Measurements from ENCODE around the gene GPALPP1. TPM values are rescaled to one million over a fixed set of nuclear protein-coding genes. Genes with fewer than 3 reads are reported as not detected.

Gene GPALPP1
- total and polyA plus RNA-seq, 10 donors = 9.6 to 33.4 (median 26.8) TPM

DNA sequence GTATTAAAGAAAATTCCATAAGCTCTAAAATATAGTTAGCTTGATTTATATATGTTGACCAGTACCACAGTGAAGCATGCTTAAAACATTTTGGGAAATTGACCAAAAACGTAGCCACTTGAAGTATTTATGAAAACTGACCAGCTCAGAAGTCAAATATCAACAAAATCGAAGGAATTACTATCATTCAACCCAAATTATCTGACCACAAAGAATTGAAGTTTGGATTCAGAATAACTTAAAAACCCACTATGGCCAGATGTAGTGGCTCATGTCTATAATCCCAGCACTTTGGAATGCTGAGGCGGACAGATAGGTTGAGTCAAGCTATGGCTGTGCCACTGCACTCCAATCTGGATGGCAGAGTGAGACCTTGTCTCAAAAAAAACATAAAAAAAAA lies 31.9 kb downstream of the GPALPP1 start:
- Histone ChIP-seq H3K27me3 (replicated peaks in 1 of 7) (no peaks in the 10 kb centered on the region), H3K9me3 (no peaks in the 10 kb centered on the region), H3K4me1 (no peaks in the 10 kb centered on the region), H3K27ac (no peak overlapping the region), H3K36me3 (peaks cover 4 to 94% (median 55%) of the 10 kb centered on the region in 6 donors), H3K4me3 (no peak overlapping the region)
- TF ChIP-seq, protein P1, sequence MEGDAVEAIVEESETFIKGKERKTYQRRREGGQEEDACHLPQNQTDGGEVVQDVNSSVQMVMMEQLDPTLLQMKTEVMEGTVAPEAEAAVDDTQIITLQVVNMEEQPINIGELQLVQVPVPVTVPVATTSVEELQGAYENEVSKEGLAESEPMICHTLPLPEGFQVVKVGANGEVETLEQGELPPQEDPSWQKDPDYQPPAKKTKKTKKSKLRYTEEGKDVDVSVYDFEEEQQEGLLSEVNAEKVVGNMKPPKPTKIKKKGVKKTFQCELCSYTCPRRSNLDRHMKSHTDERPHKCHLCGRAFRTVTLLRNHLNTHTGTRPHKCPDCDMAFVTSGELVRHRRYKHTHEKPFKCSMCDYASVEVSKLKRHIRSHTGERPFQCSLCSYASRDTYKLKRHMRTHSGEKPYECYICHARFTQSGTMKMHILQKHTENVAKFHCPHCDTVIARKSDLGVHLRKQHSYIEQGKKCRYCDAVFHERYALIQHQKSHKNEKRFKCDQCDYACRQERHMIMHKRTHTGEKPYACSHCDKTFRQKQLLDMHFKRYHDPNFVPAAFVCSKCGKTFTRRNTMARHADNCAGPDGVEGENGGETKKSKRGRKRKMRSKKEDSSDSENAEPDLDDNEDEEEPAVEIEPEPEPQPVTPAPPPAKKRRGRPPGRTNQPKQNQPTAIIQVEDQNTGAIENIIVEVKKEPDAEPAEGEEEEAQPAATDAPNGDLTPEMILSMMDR (IDR thresholded peaks at IDR 0.05 in 8 of 11, conservative IDR thresholded peaks at IDR 0.05 in 3 of 11) = no peak
- TF ChIP-seq POLR2AphosphoS5 (IDR thresholded peaks at IDR 0.05) (no peak), POLR2A (IDR thresholded peaks at IDR 0.05) (no peak)
- DNase-seq = no peak
- intact Hi-C loops (cut with DNase I; ENCODE audit: low total_unique reads) = no loop called here
- 92 to 98% (median 96%) methylated on average over 3 of the region's 3 CpGs for WGBS, 5 donors

DNA sequence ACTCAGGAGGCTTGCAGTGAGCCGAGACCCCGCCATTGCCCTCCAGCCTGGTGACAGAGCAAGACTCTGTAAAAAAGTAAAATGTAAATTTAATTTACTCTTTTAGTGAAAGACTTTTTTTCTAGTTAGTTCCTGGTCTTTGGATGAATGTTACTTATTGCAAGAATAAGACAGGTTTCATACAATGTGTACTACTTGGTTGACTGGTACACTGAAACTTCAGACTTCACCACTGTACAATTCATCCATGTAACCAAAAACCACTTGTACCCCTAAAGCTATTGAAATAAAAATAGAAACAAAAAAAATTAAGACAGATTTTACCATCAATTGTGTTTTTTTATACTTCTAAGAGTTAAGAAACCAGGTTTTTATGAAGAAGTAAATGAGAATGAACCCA lies 35.5 kb downstream of the GPALPP1 start:
- H3K4me3 ChIP-seq = no peak overlapping the region
- H3K27ac ChIP-seq = no peak overlapping the region
- H3K27me3 ChIP-seq (replicated peaks in 1 of 7) = no peaks in the 10 kb centered on the region
- no peaks in the 10 kb centered on the region for H3K4me1 ChIP-seq
- 95 to 100% (median 97%) methylated on average over 2 of the region's 2 CpGs for WGBS, 5 donors
- peaks cover 0 to 98% (median 50%) of the 10 kb centered on the region in 6 donors for H3K36me3 ChIP-seq
- DNase-seq = no peak
- no peaks in the 10 kb centered on the region for H3K9me3 ChIP-seq
- intact Hi-C loops (cut with DNase I; ENCODE audit: low total_unique reads) = no loop called here
- TF ChIP-seq, protein P1 (IDR thresholded peaks at IDR 0.05 in 8 of 11, conservative IDR thresholded peaks at IDR 0.05 in 3 of 11) = no peak
- TF ChIP-seq POLR2AphosphoS5 (IDR thresholded peaks at IDR 0.05) (no peak), POLR2A (IDR thresholded peaks at IDR 0.05) (no peak)

DNA sequence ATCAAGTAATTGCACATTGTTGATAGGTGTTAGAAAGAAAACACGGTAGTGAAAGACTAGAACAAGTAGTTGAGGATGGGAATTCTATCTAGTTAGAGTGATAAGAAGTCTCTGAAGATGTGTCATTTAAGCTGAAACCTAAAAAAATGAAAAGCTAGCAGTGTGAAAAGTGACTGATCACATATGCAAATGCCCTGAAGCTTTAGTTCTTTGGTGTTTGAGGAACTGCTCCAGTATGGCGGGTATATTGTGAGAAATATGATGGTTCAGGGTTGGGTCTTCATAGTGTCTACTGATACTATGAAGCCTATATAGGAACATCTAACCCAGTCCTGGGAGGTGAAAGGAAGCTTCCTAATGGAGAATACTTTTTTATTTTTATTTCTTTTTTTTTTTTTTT lies 45.0 kb downstream of the GPALPP1 start:
- no peak for TF ChIP-seq POLR2AphosphoS5 (IDR thresholded peaks at IDR 0.05)
- TF ChIP-seq POLR2A (IDR thresholded peaks at IDR 0.05) = no peak
- TF ChIP-seq, protein P1 (IDR thresholded peaks at IDR 0.05 in 8 of 11, conservative IDR thresholded peaks at IDR 0.05 in 3 of 11) = no peak
- no peak for DNase-seq
- Histone ChIP-seq H3K4me3 (no peak overlapping the region), H3K27me3 (replicated peaks in 1 of 7) (no peaks in the 10 kb centered on the region), H3K9me3 (no peaks in the 10 kb centered on the region), H3K27ac (no peak overlapping the region), H3K4me1 (no peaks in the 10 kb centered on the region), H3K36me3 (peaks cover 0 to 77% (median 4%) of the 10 kb centered on the region in 6 donors)
- intact Hi-C loops (cut with DNase I; ENCODE audit: low total_unique reads) = no loop called here
- WGBS, 5 donors = 89 to 94% (median 94%) methylated on average over 2 of the region's 2 CpGs

DNA sequence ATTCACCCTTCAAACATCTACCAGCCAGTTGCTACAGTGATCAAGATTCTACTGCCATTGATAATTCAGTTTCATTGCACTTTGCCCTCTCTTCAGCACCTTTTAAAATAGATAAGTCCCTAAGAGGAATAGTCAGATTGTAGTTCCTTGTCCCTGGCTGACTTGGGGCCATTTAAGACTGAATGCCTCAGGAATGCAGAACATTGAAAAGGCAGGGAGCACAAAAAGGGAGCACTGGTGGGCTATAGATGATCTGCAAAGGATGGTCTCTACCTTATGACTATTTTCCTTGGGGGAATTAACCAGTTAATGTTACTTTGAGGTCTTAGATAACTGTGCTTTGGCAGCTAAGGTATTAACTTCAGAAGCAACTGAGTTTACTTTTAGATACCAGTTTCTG lies 46.9 kb downstream of the GPALPP1 start:
- TF ChIP-seq POLR2A (IDR thresholded peaks at IDR 0.05) = no peak
- TF ChIP-seq, protein P1 (IDR thresholded peaks at IDR 0.05 in 8 of 11, conservative IDR thresholded peaks at IDR 0.05 in 3 of 11) = no peak
- TF ChIP-seq POLR2AphosphoS5 (IDR thresholded peaks at IDR 0.05) = no peak
- intact Hi-C loops (cut with DNase I; ENCODE audit: low total_unique reads) = no loop called here
- H3K9me3 ChIP-seq = no peaks in the 10 kb centered on the region
- no peaks in the 10 kb centered on the region for H3K4me1 ChIP-seq
- peaks cover 0 to 60% (median 3%) of the 10 kb centered on the region in 6 donors for H3K36me3 ChIP-seq
- H3K27ac ChIP-seq = no peak overlapping the region
- no peak overlapping the region for H3K4me3 ChIP-seq
- H3K27me3 ChIP-seq (replicated peaks in 1 of 7) = no peaks in the 10 kb centered on the region
- DNase-seq = no peak

Data from spleen (tissue), 11 donors.